HS-5 (cell line): ENCODE data around the gene GGN.
A peak's percentile ranks its signal among the peaks of the same experiment; 100 is the strongest.
"Not testable (repeated sequence)": the region's sequence is repeated elsewhere in the genome, so short reads cannot be mapped to it uniquely, and the experiment has no call there.

Source experiments
- DNase-seq: peaks from one replicate; pipeline ENCODE4 v3.0.0-alpha.2; 2012; ENCODE audit warnings: low read depth

GGN gene

DNA sequence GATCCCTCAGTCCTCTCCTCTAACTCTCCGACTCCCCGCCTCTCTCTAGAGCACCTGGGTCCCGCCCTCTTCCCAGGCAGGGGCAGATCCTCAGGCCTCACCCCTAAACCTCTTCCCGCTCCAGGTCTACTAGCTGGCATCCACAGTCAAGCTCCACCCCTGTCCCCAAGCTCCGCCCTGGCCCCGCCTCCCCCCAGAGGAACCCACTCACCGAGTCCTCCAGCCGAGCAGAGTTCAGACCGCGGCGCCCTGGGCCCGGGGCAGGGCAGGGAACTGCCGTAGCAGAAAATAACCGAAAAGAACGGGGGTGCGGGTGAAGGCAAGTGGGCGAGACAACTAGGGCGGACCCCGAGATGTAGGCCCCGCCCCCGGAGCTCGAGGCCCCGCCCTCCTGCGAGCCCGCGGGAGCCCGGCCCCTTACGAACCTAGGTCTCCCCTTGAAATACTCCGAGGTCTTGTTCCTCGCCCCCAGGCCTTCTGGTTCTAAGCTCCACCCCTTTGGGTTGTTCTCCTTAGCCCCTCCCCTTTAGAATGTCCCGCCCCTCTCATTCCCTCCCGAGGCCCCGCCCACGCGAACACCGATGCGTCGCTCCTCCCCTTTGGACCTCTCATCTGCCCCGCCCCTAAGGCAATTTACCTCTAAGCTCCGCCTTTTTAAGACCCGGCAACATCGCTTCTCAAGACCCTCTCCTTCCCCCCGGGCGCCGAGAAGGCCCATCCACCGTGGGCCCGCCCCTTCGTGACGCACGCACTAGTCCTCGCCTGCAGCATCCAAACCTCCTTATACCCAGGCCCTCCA is at the start of gene GGN:
GGN (minus strand) TSS at position 485 of the 799 bp plus-strand sequence. CDS start 773 bp downstream, outside the sequence.
- DNase-seq: peak; percentile 49

DNA sequence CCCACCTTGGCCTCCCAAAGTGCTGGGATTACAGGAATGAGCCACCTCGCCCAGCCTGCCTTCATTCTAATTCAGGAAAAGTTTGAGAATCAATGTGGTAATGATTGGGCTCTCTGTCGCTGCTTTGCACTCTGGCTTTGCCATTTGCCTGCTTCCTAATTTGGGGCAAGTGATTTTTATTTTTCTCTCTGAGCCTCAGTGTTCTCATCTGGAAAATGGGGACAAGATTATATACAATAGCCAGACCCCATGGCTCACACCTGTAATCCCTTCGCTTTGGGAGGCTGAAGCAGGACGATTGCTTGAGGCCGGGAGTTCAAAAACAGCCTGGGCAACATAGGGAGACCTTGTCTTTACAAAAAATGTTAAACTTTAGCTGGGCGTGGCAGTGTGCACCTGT is 49.5 kb upstream of the GGN start:
- DNase-seq: no peak

DNA sequence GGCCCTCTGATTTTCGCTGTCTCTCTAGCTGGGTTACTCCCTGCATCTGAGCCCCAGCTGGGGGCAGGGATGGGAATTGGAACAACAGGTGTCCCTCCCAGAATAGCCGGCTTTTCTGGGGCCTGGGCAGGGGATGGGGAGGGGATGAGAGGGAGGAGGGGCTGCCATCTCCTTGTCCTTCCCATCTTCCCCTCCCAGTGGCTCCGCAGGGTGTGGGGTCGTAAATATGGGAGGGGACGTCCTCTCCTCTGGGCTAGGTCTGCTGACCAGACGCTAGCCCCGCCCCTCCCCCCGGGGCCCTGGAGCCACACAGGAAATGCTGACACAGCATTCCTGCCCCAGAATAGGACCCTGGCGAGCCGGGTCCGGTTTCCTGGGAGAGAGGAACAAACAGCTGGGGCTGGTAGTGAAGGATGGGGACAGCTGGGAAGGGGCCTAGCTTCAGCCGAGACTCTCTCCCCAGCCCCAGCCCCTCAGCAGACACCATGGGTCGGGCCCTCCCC is 46.8 kb upstream of the GGN start:
- DNase-seq: no peak

- no peak for DNase-seq
Measured at GRCh38 chr19:38433268-38433733, 45.5 kb upstream of the GGN start, which contains the start of gene RYR1. TSS of gene RYR1 (plus strand) at chr19:38433691. CDS start at chr19:38433830, 139 bp downstream.

- no peak for DNase-seq
Measured at GRCh38 chr19:38430931-38431330, 43.1 kb upstream of the GGN start.

- DNase-seq: no peak
Measured at GRCh38 chr19:38429811-38430156, 42.0 kb upstream of the GGN start.

DNA sequence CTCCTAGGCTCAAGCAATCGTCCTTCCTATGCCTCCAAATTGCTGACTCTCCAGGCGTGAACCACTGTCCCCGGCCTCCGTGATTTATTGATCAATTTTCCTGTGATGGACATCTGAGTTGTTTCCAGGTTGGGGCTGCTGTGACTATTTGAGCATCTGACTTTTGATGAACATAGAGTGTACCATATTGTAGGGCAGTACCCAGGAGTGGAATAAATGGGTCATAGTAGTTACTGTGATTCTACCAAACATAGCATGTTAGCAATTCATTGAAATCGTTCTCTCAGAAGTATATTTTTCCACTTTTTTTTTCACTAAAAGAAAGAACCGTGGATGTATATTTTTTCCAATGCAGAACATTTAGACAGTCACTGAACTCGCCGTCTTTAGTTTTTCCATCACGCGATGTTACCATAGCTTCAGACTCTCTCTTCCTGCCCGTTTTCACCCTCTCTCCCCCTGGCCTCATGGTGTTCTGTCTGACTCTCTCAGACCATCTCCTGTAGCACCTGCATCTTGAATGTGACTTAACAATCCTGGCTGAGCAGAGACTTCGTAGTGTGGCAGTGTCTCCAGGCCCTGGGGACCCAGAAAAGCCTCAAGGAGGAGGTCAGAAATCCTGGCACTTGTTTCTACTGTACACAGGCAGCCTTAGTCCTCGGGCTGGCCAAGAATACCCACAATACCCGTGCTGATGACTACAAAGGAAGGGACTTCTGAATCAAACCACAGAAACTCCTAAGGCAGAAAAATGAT is 41.4 kb upstream of the GGN start:
- no peak for DNase-seq

DNA sequence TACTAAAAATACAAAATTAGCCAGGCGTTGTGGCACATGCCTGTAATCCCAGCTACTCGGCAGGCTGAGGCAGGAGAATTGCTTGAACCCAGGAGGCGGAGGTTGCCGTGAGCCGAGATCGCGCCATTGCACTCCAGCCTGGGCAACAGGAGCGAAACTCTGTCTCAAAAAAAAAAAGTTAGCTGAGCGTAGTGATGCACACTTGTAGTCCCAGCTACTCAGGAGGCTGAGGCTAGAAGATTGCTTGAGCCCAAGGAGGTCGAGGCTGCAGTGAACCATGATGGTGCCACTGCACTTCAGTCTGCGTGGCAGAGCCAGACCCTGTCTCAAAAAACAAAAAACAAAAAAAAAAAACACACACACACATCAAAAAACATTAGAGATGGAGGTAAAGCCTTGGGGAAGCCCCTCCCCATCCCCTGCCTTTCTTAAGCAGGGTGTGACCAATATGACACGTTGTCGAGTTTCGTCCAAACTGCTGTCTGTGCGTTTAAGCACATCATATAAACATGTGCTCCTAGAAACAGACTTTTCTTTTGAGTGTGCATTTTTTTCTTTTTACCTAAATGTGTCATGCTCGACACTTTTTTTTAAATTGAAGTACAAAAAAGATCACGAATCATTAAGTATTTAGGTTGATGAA is 39.3 kb upstream of the GGN start:
- DNase-seq: not testable (repeated sequence)

DNA sequence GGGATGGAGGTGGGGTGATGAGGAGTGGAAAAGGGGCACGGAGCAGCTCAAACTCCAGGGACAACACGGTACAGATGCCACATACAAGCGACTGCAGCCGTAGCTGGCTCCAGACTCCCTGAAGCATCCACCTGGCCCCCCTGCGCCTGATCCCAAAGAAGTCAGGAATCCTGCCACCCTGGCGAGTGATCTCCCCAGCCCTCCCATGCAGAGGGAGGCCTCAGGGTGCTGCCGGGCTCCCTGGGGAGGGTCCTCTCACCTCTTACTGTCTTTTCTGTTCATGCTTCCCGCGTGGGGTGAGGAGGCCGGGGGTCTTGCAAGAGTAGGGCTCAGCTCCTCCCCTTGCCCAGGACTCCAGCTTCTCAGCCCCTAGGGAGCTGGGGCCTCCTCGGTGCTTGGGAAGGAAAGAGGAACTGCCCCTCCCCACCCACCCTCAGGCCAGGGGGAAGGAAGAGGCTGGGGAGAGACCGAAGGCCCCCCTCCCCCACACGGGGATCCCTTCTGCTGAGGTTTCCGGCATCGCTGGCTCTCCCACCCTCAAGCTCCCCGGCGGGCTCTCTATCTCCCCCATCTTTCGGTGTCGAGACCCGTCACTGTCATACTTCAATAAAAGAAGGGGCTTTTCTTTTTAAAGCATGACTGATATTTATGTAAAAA is 38.1 kb upstream of the GGN start, which contains the start of gene RASGRP4:
RASGRP4 (minus strand) TSS at position 410 of the 657 bp plus-strand sequence; CDS start at position 282, 128 bp downstream.
- no peak for DNase-seq

DNA sequence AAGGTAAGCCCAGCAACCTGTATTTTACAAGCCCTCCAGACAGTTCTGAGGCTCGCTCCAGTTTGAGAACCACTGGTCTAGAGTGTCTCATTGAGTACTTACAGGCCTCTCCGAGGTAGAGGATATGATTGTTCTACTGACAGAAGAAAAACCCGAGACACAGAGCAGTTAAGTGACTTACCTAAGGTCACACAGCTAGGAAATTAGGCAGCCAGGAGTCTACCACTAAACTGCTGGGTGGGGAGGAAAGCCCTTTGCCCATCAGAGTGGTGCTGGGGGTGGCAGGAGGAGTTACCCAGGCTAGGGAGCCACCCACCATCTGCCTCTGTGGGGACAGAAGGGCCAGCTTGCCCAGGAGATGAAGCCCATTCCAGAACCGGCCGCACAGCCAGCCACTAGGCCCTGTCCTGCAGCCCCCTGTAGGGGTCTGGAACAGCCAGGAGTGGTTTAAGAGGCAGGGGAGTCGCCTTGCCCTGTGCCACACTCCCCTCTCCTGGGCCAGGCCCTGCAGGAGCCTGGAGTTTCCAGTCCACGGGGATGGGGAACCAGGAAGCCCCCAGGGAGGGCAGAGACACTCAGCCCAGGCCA is 37.5 kb upstream of the GGN start:
- DNase-seq: no peak

GRCh38 chr19:38424272-38424671 is 36.4 kb upstream of the GGN start:
- no peak for DNase-seq

- no peak for DNase-seq
Measured at GRCh38 chr19:38422438-38422837, 34.6 kb upstream of the GGN start.

DNA sequence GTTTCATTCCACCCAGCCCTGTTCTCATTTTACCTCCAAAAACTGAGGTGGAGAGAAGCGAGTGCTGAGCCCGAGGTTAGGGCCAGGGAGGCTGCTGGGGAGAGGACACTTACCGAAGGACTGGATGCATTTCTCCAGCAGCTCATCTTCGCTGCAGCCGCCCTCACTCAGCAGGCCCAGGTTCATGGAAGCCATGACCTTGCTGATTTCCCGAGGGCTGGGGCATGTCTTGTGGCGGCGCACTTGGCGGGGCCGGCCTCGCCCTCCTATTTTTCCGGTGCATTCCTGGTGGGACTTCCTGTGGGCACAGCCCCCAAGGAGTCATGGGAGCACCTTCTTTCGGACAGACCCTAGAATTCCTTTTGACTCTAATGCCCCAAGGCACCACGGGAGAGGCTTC is 34.0 kb upstream of the GGN start:
- no peak for DNase-seq

GRCh38 chr19:38420935-38421334 is 33.1 kb upstream of the GGN start:
- DNase-seq: no peak

DNA sequence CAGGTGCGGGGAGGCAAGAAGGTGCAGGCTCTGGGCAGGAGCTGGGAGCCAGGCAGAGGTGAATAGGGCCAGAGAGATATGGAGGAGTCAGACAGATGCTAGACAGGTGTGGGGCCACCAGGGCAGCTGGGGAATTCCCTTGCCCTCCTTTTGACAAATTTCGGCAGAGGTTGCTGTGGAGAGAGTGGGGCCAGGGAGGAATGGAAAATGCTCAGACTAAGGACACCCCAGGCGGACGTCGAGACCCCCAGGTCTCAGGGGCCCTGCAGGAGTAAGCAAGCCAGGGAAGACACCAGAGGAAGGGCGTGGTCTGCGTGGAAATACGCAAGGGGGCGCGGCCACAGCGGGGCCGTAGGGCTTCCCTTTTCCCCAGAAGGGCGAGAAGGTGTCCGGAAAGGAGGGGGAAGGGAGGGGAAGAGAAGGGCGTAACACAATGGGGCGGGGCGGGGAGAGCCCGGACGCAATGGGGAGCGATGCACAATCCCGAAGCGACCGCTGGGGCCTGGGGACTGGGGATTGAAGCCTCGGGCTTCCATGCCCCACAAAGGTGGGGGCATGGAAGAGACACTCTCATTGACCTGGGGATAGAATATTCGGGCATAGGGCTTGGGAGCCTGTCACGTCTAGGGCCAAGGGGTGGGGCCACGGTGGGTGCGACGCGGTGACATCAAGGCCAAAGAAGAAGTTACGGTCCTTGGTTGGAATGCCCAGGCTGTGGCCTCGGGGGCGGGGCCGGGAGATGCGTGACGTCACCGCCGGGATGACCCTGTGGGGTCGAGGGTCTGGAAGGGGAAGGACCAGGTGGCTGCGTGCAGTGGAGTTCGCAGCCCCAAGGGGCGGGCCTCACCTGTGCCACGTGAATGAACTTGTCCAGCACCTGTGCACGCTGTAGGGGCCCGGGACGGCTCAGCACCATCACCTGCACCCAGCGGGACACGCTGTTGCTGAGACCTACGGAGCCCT is 30.0 kb upstream of the GGN start:
- DNase-seq: no peak

DNA sequence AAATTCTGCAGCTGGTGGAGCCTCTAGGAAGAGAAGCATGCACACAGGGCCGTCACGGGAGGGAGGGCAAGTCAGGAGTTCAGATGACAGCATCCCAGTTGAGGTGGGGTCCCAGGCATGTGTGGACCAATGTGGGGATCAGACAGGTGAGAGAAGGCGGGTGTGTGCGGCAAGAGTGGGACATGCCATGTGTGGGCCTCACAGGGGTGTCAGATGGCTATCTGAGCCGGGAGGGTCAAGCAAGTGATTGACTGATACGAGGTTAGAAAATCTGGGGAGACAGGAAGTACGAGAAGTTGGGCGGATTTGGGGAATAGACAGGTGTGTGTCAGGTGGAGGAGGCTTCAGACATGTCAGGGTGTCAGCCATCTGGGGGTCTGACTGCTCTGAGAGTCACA is 29.3 kb upstream of the GGN start:
- DNase-seq: no peak

DNA sequence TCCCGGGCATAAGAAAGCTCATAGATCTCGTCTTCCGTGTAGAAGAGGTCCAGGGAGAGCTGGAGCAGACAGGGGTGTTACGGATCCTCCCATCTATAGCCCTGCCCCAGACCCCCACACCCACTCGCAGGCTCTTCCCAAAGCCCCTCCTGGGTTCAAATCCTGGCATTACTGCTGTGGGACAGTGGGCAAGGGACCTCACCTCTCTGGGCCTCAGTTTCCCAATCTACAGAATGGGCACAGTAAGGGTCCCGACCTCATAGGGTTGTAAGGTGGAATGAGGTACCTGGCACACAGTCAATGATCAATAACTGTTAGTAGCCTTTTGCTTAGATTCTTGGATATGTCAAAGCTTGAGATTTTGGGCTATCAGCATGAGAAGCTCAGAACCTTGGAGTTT is 25.6 kb upstream of the GGN start:
- no peak for DNase-seq

DNA sequence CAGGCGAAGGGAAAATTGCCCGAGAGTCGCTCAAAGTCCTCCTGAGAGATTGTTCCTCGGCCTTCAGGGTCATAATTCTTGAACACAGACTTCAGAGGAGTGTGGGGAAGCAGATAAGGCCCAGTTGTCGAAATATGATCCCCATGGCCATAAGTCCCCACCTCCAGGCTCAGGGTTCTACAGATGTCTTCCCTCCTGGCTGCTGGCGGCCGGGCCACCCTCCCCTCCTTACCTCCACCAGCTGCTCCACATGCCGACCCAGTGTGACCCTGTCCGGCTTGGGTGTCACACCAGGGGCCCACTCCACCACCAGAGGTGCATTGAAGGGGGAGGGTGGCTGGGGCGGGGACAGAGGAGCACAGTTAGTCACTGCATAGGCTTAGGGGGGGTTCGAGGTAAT is 25.1 kb upstream of the GGN start:
- no peak for DNase-seq

DNA sequence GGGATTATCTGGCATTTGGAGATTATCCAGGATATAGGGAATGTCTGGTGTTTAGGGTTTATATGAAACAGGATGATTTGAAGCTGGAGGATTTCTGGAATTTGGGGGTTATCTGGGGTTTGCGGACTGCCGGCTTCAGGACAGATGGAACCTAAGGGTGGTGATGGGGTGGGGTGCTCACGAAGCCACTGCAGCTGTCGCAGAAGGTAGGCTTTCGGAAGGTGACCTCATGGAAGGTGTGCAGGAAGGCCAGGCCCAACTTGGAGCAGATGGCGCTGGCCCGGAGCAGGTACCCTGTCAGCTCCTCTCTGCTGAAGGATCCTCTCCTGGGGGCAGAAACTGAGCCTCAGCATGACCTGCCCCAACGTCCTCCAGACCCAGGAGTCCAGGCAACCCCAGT is 24.7 kb upstream of the GGN start:
- DNase-seq: no peak

- not testable (repeated sequence) for DNase-seq
Measured at GRCh38 chr19:38411898-38412297, 24.1 kb upstream of the GGN start.
